Activated naive CD8-positive, alpha-beta T cell treated with anti-CD3 and anti-CD28 coated beads, Interleukin-2, amount 50 U/mL, for 24 hours (primary cell): ENCODE measurements around the gene FAM9A.

Source experiments
- ATAC-seq: fragments of 150-1000 bp; cut with Tn5 transposase; one replicate; pipeline ENCODE4 v1.10.0; 2021
- DNase-seq: peaks from one replicate; pipeline ENCODE4 v3.0.0; 2021
- H3K27ac Mint-ChIP-seq: one replicate; pipeline ENCODE4 v1.8.0; 2021; ENCODE audit warnings: mild to moderate bottlenecking, mixed read lengths
- H3K27me3 Mint-ChIP-seq: one replicate; pipeline ENCODE4 v1.8.0; 2021; ENCODE audit warnings: mixed read lengths
- H3K36me3 Mint-ChIP-seq: one replicate; pipeline ENCODE4 v1.8.0; 2021; ENCODE audit warnings: low read depth, mixed read lengths
- H3K4me1 Mint-ChIP-seq: one replicate; pipeline ENCODE4 v1.8.0; 2021; ENCODE audit warnings: mixed read lengths
- H3K4me3 Mint-ChIP-seq: one replicate; pipeline ENCODE4 v1.8.0; 2021; ENCODE audit warnings: mild to moderate bottlenecking, moderate library complexity, mixed read lengths
- H3K9me3 Mint-ChIP-seq: one replicate; pipeline ENCODE4 v1.8.0; 2021; ENCODE audit warnings: mixed read lengths

The FAM9A gene

GRCh38 chrX:8801041-8801599, at the start of gene FAM9A:
TSS of gene FAM9A (minus strand) at chrX:8801383. CDS start at chrX:8800171, 1,212 bp downstream.
- H3K9me3 Mint-ChIP-seq, result no peaks in the 10 kb centered on the region
- no peak for DNase-seq
- no peaks in the 10 kb centered on the region for H3K27me3 Mint-ChIP-seq
- H3K4me3 Mint-ChIP-seq, result no peak within 1 kb of the TSS
- H3K27ac Mint-ChIP-seq, result no peak within 1 kb of the TSS
- no peaks in the 10 kb centered on the region for H3K4me1 Mint-ChIP-seq
- no peak for ATAC-seq
- no peaks in the 10 kb centered on the region for H3K36me3 Mint-ChIP-seq

GRCh38 chrX:8850478-8850877, 49.3 kb upstream of the FAM9A start:
- Mint-ChIP-seq H3K9me3 (no peaks in the 10 kb centered on the region), H3K27ac (no peak overlapping the region), H3K36me3 (no peaks in the 10 kb centered on the region), H3K4me3 (no peak overlapping the region), H3K4me1 (no peaks in the 10 kb centered on the region), H3K27me3 (peaks cover 8% of the 10 kb centered on the region)
- DNase-seq, result no peak
- ATAC-seq, result no peak

GRCh38 chrX:8849945-8850344, 48.8 kb upstream of the FAM9A start:
- H3K9me3 Mint-ChIP-seq, result no peaks in the 10 kb centered on the region
- H3K36me3 Mint-ChIP-seq, result no peaks in the 10 kb centered on the region
- no peak for ATAC-seq
- H3K27me3 Mint-ChIP-seq, result peaks cover 8% of the 10 kb centered on the region
- H3K4me3 Mint-ChIP-seq, result no peak overlapping the region
- DNase-seq, result no peak
- H3K27ac Mint-ChIP-seq, result no peak overlapping the region
- no peaks in the 10 kb centered on the region for H3K4me1 Mint-ChIP-seq

- ATAC-seq, result no peak
- no peaks in the 10 kb centered on the region for H3K4me1 Mint-ChIP-seq
- DNase-seq, result no peak
- H3K27me3 Mint-ChIP-seq, result peaks cover 8% of the 10 kb centered on the region
- no peak overlapping the region for H3K4me3 Mint-ChIP-seq
- no peak overlapping the region for H3K27ac Mint-ChIP-seq
- no peaks in the 10 kb centered on the region for H3K9me3 Mint-ChIP-seq
- H3K36me3 Mint-ChIP-seq, result no peaks in the 10 kb centered on the region
Measured at GRCh38 chrX:8849458-8849857, 48.3 kb upstream of the FAM9A start.

GRCh38 chrX:8848911-8849310, 47.7 kb upstream of the FAM9A start:
- ATAC-seq (no peak), DNase-seq (no peak)
- Mint-ChIP-seq H3K27me3 (peaks cover 8% of the 10 kb centered on the region), H3K36me3 (no peaks in the 10 kb centered on the region), H3K4me1 (no peaks in the 10 kb centered on the region), H3K27ac (no peak overlapping the region), H3K9me3 (no peaks in the 10 kb centered on the region), H3K4me3 (no peak overlapping the region)

- Mint-ChIP-seq H3K4me3 (no peak overlapping the region), H3K27me3 (peaks cover 8% of the 10 kb centered on the region), H3K9me3 (no peaks in the 10 kb centered on the region), H3K27ac (no peak overlapping the region), H3K36me3 (no peaks in the 10 kb centered on the region), H3K4me1 (no peaks in the 10 kb centered on the region)
- ATAC-seq (no peak), DNase-seq (no peak)
Measured at GRCh38 chrX:8848441-8848840, 47.3 kb upstream of the FAM9A start.

GRCh38 chrX:8847360-8847759, 46.2 kb upstream of the FAM9A start:
- Mint-ChIP-seq H3K4me3 (no peak overlapping the region), H3K9me3 (no peaks in the 10 kb centered on the region), H3K27me3 (peaks cover 8% of the 10 kb centered on the region), H3K36me3 (no peaks in the 10 kb centered on the region), H3K27ac (no peak overlapping the region), H3K4me1 (no peaks in the 10 kb centered on the region)
- DNase-seq (no peak), ATAC-seq (no peak)

- no peaks in the 10 kb centered on the region for H3K4me1 Mint-ChIP-seq
- H3K27ac Mint-ChIP-seq, result no peak overlapping the region
- no peaks in the 10 kb centered on the region for H3K36me3 Mint-ChIP-seq
- no peaks in the 10 kb centered on the region for H3K9me3 Mint-ChIP-seq
- DNase-seq (no peak), ATAC-seq (no peak)
- no peak overlapping the region for H3K4me3 Mint-ChIP-seq
- H3K27me3 Mint-ChIP-seq, result peaks cover 8% of the 10 kb centered on the region
Measured at GRCh38 chrX:8846266-8846665, 45.1 kb upstream of the FAM9A start.

GRCh38 chrX:8845469-8845868, 44.3 kb upstream of the FAM9A start:
- no peak for DNase-seq
- H3K27ac Mint-ChIP-seq, result no peak overlapping the region
- H3K4me3 Mint-ChIP-seq, result no peak overlapping the region
- H3K9me3 Mint-ChIP-seq, result no peaks in the 10 kb centered on the region
- H3K4me1 Mint-ChIP-seq, result no peaks in the 10 kb centered on the region
- ATAC-seq, result no peak
- H3K27me3 Mint-ChIP-seq, result peaks cover 8% of the 10 kb centered on the region
- H3K36me3 Mint-ChIP-seq, result no peaks in the 10 kb centered on the region

- peaks cover 8% of the 10 kb centered on the region for H3K27me3 Mint-ChIP-seq
- H3K27ac Mint-ChIP-seq, result no peak overlapping the region
- DNase-seq (no peak), ATAC-seq (no peak)
- H3K4me1 Mint-ChIP-seq, result no peaks in the 10 kb centered on the region
- H3K4me3 Mint-ChIP-seq, result no peak overlapping the region
- no peaks in the 10 kb centered on the region for H3K9me3 Mint-ChIP-seq
- no peaks in the 10 kb centered on the region for H3K36me3 Mint-ChIP-seq
Measured at GRCh38 chrX:8845060-8845459, 43.9 kb upstream of the FAM9A start.

- Mint-ChIP-seq H3K9me3 (no peaks in the 10 kb centered on the region), H3K4me1 (no peaks in the 10 kb centered on the region), H3K27me3 (peaks cover 8% of the 10 kb centered on the region), H3K27ac (no peak overlapping the region), H3K36me3 (no peaks in the 10 kb centered on the region), H3K4me3 (no peak overlapping the region)
- ATAC-seq (no peak), DNase-seq (no peak)
Measured at GRCh38 chrX:8844157-8844556, 43.0 kb upstream of the FAM9A start.

GRCh38 chrX:8841911-8842310, 40.7 kb upstream of the FAM9A start:
- Mint-ChIP-seq H3K27ac (no peak overlapping the region), H3K36me3 (no peaks in the 10 kb centered on the region), H3K4me1 (no peaks in the 10 kb centered on the region), H3K9me3 (no peaks in the 10 kb centered on the region), H3K27me3 (peaks cover 9% of the 10 kb centered on the region), H3K4me3 (no peak overlapping the region)
- no peak for ATAC-seq
- DNase-seq, result no peak

- ATAC-seq (no peak), DNase-seq (no peak)
- H3K27ac Mint-ChIP-seq, result no peak overlapping the region
- no peaks in the 10 kb centered on the region for H3K36me3 Mint-ChIP-seq
- H3K27me3 Mint-ChIP-seq, result peaks cover 7% of the 10 kb centered on the region
- H3K9me3 Mint-ChIP-seq, result no peaks in the 10 kb centered on the region
- H3K4me1 Mint-ChIP-seq, result no peaks in the 10 kb centered on the region
- no peak overlapping the region for H3K4me3 Mint-ChIP-seq
Measured at GRCh38 chrX:8834392-8834791, 33.2 kb upstream of the FAM9A start.

GRCh38 chrX:8832582-8833378, 31.6 kb upstream of the FAM9A start:
- Mint-ChIP-seq H3K36me3 (no peaks in the 10 kb centered on the region), H3K27ac (no peak overlapping the region), H3K4me3 (no peak overlapping the region), H3K27me3 (peaks cover 6% of the 10 kb centered on the region), H3K4me1 (no peaks in the 10 kb centered on the region), H3K9me3 (no peaks in the 10 kb centered on the region)
- ATAC-seq, result no peak
- no peak for DNase-seq

GRCh38 chrX:8823698-8824097, 22.5 kb upstream of the FAM9A start:
- DNase-seq, result no peak

More at GRCh38 chrX:8823698-8824097, 22.5 kb upstream of the FAM9A start:
- Mint-ChIP-seq H3K27me3 (peaks cover 10% of the 10 kb centered on the region), H3K27ac (no peak overlapping the region), H3K4me1 (no peaks in the 10 kb centered on the region), H3K4me3 (no peak overlapping the region), H3K9me3 (no peaks in the 10 kb centered on the region), H3K36me3 (no peaks in the 10 kb centered on the region)
- no peak for ATAC-seq
